Stomach smooth muscle (tissue), 2 donors: ENCODE data around the gene ADAMTS12.

Experiments
- H3K27ac ChIP-seq: one replicate; pipeline ENCODE4 v1.7.0; 2013; ENCODE audit warnings: mild to moderate bottlenecking, low read length, inconsistent platforms
- H3K27me3 ChIP-seq, 2 donors: one replicate each; pipeline ENCODE4 v1.7.0; 2013; ENCODE audit warnings: low read length in 2 of 2; ENCODE audit not compliant: insufficient read depth in 2 of 2, control insufficient read depth in 1 of 2
- H3K36me3 ChIP-seq, 2 donors: one replicate each; pipeline ENCODE4 v1.7.0; 2013; ENCODE audit warnings: low read length in 2 of 2; ENCODE audit not compliant: control insufficient read depth in 2 of 2, insufficient read depth in 2 of 2
- H3K4me1 ChIP-seq: one replicate; pipeline ENCODE4 v1.7.0; 2013; ENCODE audit warnings: low read length; ENCODE audit not compliant: control insufficient read depth, insufficient read depth
- H3K4me3 ChIP-seq, 2 donors: one replicate each; pipeline ENCODE4 v1.7.0; 2013; ENCODE audit warnings: low read length in 2 of 2
- H3K9ac ChIP-seq, 2 donors: one replicate each; pipeline ENCODE4 v1.7.0; 2013; ENCODE audit warnings: low read length in 2 of 2, mild to moderate bottlenecking in 1 of 2
- H3K9me3 ChIP-seq, 2 donors: one replicate each; pipeline ENCODE4 v1.7.0; 2013; ENCODE audit warnings: low read length in 2 of 2; ENCODE audit not compliant: control insufficient read depth in 2 of 2
- donor health status: healthy.
- donor health status: Pancreatic carcinoma.

Gene ADAMTS12

GRCh38 chr5:33595303-33595702 is 296.5 kb downstream of the ADAMTS12 start:
- no peaks in the 10 kb centered on the region for H3K27me3 ChIP-seq
- no peaks in the 10 kb centered on the region for H3K4me1 ChIP-seq
- no peak overlapping the region for H3K4me3 ChIP-seq
- H3K27ac ChIP-seq, result no peak overlapping the region
- H3K36me3 ChIP-seq, result no peaks in the 10 kb centered on the region
- no peak overlapping the region for H3K9ac ChIP-seq
- H3K9me3 ChIP-seq, result no peaks in the 10 kb centered on the region

DNA sequence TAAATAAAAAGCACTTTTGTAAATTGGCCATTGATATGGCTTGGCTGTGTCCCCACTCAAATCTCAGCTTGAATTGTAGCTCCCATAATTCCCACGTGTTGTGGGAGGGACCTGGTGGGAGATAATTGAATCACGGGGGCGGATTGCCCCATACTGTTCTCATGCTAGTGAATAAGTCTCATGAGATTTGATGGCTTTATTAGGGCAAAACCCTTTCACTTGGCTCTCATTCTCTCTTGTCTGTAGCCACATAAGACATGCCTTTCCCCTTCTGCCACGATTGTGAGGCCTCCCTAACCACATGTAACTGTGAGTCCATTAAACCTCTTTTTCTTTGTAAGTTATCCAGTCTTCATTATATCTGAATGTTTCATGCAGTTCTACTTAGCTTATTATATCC is 297.8 kb downstream of the ADAMTS12 start:
- Histone ChIP-seq H3K36me3 (no peaks in the 10 kb centered on the region), H3K27me3 (no peaks in the 10 kb centered on the region), H3K4me3 (no peak overlapping the region), H3K4me1 (no peaks in the 10 kb centered on the region), H3K9me3 (no peaks in the 10 kb centered on the region), H3K9ac (no peak overlapping the region), H3K27ac (no peak overlapping the region)

DNA sequence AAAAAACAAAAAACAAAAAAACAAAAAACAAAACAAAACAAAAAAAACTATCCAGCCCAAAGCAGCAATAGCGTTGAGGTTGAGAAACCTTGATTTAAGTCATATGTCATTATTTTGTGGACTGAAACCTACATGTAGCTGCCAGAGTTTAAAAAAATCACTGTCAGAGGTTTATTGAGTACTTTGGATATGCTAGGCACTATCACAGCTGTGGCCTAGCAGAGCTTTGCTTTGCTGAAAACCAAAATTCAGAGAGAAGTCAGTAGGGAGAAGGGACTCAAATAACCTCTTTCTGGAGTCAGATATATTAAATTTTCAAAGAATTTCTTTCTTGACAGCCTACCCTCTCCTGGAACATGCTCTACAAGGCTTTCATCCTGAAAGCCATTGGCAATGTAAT is 299.5 kb downstream of the ADAMTS12 start:
- no peak overlapping the region for H3K9ac ChIP-seq
- H3K4me1 ChIP-seq, result no peaks in the 10 kb centered on the region
- peaks cover 0 to 5% of the 10 kb centered on the region in 2 donors for H3K36me3 ChIP-seq
- no peaks in the 10 kb centered on the region for H3K9me3 ChIP-seq
- no peak overlapping the region for H3K4me3 ChIP-seq
- no peaks in the 10 kb centered on the region for H3K27me3 ChIP-seq
- no peak overlapping the region for H3K27ac ChIP-seq

DNA sequence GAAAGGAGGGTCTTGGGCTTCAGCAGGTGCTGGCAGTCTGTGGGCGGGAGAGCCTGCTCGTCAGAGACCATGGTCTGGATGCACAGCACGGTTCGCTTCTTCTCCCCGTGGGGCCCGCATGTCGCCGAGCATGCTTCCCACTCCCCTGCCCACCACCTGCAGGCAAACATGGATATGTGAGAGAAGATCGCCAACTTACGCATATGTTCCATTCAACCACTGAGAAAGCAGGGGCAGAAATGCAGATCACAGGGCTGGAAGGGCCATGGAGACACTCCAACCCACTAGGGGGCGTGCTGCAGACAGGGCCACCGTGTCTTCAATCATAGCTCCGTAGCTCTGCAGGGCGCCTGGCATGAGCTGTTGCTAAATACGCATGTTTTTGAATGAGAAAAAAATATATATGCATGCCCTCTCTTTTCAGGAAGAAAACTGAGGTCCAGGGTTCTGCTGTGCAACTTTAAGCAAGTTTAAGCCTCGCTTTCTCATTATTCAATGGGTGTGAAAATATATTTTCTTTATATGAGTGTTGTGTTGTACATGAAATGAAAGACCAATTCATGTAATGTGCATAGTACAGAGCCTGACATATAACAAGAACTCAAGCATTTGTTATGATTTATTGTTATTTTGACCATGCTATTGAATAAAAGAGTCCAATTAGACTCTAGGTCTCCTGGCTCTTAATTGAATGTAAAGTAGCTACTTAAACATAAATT is 303.0 kb downstream of the ADAMTS12 start:
- Histone ChIP-seq H3K36me3 (peaks cover 0 to 9% of the 10 kb centered on the region in 2 donors), H3K27ac (no peak overlapping the region), H3K27me3 (no peaks in the 10 kb centered on the region), H3K4me1 (no peaks in the 10 kb centered on the region), H3K9ac (no peak overlapping the region), H3K9me3 (no peaks in the 10 kb centered on the region), H3K4me3 (no peak overlapping the region)

GRCh38 chr5:33583332-33583731 is 308.5 kb downstream of the ADAMTS12 start:
- no peaks in the 10 kb centered on the region for H3K9me3 ChIP-seq
- H3K27ac ChIP-seq, result no peak overlapping the region
- no peak overlapping the region for H3K4me3 ChIP-seq
- H3K4me1 ChIP-seq, result no peaks in the 10 kb centered on the region
- peaks cover 0 to 5% of the 10 kb centered on the region in 2 donors for H3K36me3 ChIP-seq
- no peaks in the 10 kb centered on the region for H3K27me3 ChIP-seq
- no peak overlapping the region for H3K9ac ChIP-seq

GRCh38 chr5:33582417-33582816 is 309.4 kb downstream of the ADAMTS12 start:
- Histone ChIP-seq H3K36me3 (peaks cover 0 to 4% of the 10 kb centered on the region in 2 donors), H3K9ac (no peak overlapping the region), H3K9me3 (no peaks in the 10 kb centered on the region), H3K27me3 (no peaks in the 10 kb centered on the region), H3K4me3 (no peak overlapping the region), H3K4me1 (no peaks in the 10 kb centered on the region), H3K27ac (no peak overlapping the region)

DNA sequence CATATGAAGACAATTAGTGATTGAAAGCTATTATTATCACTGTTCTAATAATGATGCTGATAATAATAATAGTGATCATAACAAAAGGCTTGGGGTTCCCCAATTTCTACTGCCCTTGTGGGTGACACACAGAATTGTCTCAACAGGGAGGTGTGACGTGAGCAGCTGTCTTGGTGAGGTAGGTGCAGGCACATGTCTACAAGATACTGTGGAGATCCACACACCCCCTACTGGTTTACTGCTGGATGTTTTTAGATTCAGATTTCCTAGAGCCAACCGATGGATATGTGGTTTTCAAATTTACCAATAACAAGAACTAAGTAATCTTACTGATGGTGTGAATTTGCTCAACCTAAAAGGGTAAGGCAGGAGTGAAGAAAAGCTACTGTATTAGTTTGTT is 312.0 kb downstream of the ADAMTS12 start:
- no peak overlapping the region for H3K9ac ChIP-seq
- no peak overlapping the region for H3K27ac ChIP-seq
- H3K27me3 ChIP-seq, result no peaks in the 10 kb centered on the region
- peaks cover 5% of the 10 kb centered on the region in 2 donors for H3K36me3 ChIP-seq
- no peaks in the 10 kb centered on the region for H3K9me3 ChIP-seq
- no peak overlapping the region for H3K4me3 ChIP-seq
- peaks cover 4% of the 10 kb centered on the region for H3K4me1 ChIP-seq

DNA sequence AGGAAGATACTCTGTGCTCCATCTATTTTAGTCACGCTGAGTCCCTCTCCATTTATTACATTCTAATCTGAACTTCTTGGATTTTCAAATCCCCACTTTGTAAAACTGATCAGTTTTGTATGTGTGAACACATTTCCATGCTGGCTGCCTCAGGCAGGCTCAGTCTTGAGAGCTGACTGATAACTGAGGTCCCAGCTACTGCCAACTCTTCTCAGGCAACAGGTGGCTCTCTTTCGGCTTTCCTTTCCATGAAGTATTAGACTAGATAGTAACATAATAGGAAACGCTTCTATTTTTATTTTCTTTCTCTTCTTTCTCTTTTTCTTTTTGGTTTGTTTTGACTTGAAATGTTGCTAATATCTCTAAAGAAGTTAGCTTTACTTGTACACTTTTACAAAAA is 312.6 kb downstream of the ADAMTS12 start:
- H3K27me3 ChIP-seq, result no peaks in the 10 kb centered on the region
- H3K27ac ChIP-seq, result no peak overlapping the region
- no peaks in the 10 kb centered on the region for H3K9me3 ChIP-seq
- H3K4me3 ChIP-seq, result no peak overlapping the region
- H3K9ac ChIP-seq, result no peak overlapping the region
- peaks cover 4% of the 10 kb centered on the region for H3K4me1 ChIP-seq
- peaks cover 5% of the 10 kb centered on the region in 2 donors for H3K36me3 ChIP-seq

GRCh38 chr5:33576726-33577590 is 314.8 kb downstream of the ADAMTS12 start:
- peaks cover 5% of the 10 kb centered on the region in 2 donors for H3K36me3 ChIP-seq
- H3K4me1 ChIP-seq, result peaks cover 4% of the 10 kb centered on the region
- no peaks in the 10 kb centered on the region for H3K9me3 ChIP-seq
- H3K9ac ChIP-seq, result no peak overlapping the region
- no peaks in the 10 kb centered on the region for H3K27me3 ChIP-seq
- H3K4me3 ChIP-seq, result no peak overlapping the region
- no peak overlapping the region for H3K27ac ChIP-seq

DNA sequence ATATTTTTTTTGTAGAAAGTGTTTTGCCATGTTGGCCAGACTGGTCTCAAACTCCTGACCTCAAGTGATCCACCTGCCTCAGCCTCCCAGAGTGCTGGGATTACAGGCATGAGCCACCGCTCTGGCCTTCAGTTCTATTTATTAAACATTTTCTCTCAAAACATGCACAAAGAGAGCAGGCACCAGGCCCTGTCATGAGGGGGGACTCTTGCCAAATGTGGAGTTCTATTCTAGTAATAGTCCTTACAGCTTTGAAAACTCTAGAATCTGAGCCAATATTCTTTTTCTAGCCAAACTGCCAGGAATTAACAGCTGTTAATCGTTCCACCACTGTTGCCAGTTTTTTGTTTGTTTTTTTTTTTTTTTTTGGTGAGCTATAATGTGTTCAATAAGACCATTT is 326.5 kb downstream of the ADAMTS12 start:
- H3K27ac ChIP-seq, result no peak overlapping the region
- H3K27me3 ChIP-seq, result no peaks in the 10 kb centered on the region

More for the DNA sequence above, 326.5 kb downstream of the ADAMTS12 start:
- Histone ChIP-seq H3K4me1 (no peaks in the 10 kb centered on the region), H3K9me3 (no peaks in the 10 kb centered on the region), H3K4me3 (no peak overlapping the region), H3K9ac (no peak overlapping the region), H3K36me3 (no peaks in the 10 kb centered on the region)
